HG03135 (cell line): ENCODE data around the gene LENG9.

Source experiments
- ATAC-seq: cut with Tn5 transposase; IDR thresholded peaks from one replicate; pipeline ENCODE4 v1.9.1; 2021; ENCODE audit warnings: mild to moderate bottlenecking, moderate library complexity; ENCODE audit not compliant: unreplicated experiment

Gene LENG9

DNA sequence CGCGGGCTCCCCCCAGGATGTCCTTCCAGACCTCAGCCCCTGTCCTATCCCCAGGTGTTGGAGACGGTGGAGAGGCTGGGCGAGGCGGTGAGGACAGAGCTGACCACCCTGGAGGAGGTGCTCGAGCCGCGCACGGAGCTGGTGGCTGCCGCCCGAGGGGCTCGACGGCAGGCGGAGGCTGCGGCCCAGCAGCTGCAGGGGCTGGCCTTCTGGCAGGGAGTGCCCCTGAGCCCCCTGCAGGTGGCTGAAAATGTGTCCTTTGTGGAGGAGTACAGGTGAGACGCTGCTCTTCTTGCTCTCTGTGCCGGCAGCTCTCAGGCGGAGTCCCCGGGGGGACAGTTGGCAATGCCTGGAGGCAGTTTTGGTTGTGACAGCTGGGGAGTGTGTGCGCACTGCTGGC is 41.4 kb downstream of the LENG9 start:
- no peak for ATAC-seq

DNA sequence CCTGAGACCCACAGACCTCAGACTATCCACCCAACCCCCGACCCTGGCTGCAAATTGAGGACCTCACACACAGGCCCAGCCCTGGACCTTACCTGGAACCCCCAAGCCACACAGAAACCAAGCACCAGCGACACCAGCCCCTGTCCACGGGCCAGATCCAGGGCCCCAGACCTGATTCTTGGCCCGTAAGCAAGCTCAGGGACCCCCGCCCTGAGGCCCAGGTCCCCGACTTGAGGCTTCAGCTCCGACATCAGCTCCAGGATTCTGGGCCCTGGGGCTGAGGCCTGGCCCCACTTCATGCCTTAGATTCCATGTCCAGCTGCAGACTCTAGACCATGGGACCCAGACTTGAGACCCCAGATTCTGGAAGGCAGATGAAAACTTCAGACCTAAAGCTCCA is 42.1 kb downstream of the LENG9 start:
- no peak for ATAC-seq

DNA sequence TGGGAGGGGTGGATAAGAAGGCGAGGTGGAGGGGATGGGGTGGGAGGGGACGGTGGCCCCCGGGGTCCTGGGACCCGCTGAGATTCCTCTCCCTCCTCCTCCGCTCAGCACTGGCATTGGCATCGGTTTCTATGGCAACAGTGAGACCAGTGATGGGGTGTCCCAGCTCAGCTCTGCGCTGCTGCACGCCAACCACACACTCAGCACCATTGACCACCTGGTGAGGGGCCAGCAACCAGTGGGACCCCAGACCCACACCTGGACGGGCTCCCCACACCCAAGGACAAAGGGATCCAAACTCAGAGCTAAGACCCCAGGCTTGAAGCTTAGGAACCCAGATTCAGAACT is 42.4 kb downstream of the LENG9 start:
- ATAC-seq: no peak

DNA sequence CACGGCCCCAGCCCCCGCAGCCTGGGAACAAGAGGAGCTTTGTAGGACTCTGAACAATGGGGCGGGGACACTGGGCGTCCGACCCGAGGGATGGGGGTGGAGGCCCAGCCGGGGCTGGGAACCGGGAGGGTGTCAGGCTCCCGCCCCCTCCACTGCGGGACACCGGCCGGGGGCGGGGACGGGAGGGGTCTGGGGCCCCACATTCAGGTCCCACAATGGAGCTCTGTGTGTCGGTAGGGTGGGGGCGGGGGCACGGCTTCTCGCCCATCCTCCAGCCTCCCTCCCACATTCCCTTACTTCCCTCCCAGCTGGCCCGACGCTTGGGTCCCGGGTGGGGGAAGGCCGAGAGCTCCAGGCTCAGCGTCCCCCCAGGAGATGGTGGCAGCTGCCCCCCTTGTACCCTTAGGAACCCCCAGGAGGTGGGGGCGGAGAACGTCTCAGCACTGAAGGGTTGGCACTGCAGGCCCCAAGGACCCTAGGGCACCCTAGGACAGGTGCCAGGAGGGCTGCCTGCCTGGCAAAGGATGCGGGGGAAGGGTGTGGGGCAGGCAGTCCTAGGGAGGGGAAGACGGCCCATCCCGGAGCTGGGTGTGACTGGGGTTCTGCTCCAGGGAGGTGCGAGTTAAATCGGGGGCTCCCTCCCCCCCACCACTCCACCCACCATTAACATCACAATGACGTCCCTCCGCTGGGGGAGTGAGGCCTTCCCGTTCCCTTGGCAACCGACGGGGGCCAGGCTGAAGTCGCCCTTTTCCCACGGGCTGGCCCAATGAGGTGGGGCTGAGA is 43.0 kb downstream of the LENG9 start:
- no peak for ATAC-seq

DNA sequence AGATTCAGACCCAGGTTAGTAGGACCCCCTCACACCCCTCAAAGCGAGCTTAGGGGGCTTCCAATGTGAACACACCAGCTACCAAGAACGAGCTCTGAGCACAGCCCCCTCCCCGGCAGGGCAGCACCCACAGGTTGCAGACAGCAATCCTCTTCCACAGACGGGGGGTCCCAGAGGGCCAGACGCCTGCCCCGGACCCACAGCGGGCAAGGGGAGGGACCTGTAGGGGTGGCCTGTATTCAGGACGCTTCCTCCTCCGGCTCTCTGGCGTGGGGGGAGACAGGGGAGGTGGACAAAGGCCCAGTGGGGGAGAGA is 43.6 kb downstream of the LENG9 start:
- ATAC-seq: no peak

DNA sequence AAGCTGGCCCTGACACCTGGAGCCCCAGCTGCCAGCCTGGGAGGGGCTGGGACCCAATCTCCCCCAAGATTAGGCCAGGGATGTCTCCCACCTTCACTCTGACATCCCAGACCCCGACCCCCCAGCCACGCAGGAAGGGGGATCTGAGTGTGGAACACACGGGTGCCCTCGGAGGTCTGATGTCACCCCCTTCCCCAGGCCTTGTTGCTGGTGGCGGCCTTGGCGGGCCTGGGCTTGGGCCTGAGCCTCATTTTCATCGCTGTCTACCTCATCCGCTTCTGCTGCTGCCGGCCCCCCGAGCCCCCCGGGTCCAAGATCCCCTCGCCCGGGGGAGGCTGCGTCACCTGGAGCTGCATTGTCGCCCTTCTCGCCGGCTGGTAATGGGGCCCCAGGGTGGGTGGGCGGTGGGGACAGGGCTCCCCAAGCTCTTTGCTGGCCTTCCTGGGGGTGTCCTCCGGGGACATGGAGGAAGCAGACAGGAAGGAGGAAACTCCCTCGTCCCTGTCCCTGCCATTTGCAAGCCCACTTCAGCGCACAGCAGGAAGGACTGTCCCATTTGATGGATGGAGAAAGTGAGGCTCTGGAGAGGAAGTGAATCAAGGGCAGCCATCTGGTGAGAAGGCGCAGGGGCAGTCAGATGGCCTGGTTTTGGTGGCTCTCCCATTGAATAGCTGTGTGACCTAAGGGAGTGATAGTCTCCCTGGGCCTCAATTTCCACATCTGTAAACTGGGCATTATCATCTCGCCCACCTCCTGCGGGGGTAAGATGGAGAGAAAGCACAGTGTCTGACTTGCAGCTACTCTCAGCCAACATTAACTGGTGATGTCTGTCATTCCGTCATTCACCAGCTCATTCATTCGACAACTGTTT is 44.4 kb downstream of the LENG9 start:
- no peak for ATAC-seq

DNA sequence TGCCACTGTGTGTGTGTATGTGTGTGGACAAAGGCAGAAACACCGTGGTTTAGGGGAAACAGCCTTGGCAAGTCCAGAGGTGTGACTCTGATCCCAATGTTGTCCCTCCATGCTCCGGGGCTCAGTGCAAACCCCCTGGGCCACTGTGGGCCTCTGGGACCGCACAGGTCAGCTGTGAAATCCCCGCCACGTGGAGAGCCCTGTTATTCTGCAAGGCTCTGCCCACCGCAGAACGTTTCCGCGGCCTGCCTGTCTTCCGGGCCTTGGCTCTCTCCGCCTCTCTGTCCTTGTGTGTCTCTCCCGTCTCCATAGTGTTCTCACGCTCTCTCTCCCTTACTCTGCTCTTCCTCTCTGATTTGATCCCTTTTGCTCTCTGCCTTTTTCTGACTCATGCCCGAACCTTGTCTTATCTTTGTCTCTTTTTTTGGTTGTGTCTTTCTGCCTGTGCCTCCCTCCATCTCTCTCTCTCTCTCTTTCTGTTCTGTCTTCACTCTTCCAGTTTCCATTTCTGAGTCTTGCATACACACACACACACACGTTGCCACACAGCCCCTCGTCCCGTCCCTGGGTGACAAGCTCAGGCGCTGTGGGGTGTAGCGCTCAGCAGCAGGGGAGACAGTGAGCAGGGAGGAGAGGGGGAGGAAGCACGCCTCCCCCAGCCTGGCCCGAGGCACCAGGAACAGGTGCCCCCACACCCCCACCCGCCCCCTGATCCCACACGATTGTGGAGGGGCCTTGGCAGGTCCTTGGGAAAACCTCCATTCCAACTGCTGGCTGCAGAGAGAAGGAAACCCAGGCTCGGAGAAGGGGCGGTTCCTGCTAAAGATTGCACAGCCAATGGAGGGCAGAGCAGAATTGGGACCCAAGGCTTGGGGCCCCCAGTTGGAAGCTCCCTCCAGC is 45.3 kb downstream of the LENG9 start:
- no peak for ATAC-seq

DNA sequence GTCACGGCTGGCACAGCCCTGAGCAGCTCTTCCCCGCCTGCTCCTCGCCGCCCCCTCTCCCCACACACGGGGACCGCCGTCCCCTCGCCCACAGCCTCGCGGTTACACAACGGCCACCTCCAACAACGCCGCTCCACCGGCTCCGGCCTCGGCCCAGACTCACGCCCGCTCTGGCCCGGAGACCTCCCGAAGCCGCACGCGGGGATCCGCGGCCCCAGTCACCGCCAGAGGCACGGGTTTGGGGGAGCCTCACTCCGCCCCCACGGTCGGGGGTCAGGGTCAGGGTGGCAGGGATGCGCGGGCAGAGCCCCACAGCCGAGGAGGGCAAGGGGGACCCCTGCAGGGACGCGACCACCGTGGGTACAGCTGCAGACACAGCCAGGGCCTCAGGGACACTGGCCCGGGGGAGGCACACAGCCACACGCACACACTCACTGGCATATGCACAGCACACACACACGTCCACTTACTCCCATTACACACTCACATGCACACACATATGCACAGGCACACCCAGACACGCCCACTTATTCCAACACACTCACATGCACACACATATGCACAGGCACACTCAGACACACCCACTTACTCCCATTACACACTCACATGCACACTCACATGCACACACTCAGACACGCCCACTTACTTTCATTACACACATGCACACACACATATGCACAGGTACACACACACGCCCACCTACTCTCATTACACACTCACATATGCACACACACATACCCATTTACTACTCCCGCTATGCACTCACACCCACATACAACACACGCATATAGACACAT is 46.7 kb downstream of the LENG9 start:
- ATAC-seq: no peak

DNA sequence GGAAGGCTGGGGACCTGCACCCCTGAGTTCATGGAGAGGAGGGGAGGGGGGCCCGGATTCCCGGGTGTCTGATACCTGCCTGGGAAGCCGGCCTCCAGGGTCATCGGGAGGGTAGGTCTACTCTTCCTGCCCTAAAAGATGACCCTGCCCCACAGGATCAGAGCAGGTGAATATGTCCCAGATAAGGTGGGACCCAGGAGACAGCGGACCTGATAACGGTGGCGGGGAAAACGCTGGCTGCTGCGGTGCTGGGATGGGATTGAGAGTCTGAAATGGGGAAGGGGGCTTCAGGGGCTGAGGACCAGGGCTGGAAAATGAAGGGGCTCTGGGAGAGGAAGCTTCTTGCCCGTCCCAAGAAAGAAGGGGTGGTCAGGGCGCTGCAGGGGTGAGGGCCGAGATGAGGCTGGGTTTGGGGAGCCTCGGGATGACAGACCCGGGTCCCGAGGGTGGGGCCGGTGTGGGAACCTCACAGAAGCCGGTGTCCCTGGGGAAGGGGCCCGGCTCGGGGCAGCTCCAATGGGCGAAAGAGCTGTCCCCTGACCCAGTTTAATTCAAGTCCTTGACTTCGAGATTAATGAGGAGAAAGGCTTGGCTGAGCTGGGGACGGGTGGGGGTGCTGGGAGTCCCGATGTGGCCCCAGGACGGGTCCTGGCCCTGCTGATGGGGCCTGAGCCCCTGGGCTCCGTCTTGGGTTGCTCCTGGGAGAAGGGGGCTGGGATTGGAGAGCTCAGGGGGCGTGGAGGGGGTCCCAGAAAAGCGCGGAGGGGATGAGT is 47.5 kb downstream of the LENG9 start:
- no peak for ATAC-seq

DNA sequence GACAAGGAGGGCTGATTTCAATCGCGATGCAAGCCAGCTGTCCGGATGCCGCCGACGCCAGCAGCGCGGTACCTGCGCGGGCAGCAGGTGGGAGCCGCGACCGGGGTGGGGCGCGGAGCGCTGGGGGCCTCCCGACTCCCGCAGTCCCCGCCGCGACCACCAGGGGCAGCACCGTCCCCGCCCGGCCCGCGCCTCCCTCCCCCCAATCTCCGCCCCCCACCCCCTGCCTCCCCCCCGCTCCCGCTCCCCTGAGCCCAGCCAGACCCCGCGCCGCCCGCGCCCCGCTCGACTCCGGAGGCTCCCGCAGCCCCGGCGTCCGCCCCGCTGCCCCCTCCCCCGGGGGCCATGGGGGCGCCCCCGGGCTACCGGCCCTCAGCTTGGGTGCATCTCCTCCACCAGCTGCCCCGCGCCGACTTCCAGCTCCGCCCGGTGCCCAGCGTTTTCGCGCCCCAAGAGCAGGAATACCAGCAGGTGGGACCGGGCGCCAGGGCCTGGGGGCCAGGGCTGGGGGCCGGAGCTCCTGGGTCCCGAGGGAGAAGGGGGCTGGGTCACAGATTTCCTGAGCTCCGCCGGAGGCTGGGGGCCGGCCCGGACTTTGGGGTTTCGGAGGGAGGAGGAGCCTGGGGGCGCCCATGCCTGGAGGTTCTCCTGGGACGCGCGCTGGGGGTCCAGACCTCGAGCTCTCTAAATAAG is 48.2 kb downstream of the LENG9 start, which contains the start of gene TTYH1:
TTYH1 (plus strand) TSS at position 257 of the 693 bp plus-strand sequence; CDS start at position 346, 89 bp downstream.
- ATAC-seq: no peak

DNA sequence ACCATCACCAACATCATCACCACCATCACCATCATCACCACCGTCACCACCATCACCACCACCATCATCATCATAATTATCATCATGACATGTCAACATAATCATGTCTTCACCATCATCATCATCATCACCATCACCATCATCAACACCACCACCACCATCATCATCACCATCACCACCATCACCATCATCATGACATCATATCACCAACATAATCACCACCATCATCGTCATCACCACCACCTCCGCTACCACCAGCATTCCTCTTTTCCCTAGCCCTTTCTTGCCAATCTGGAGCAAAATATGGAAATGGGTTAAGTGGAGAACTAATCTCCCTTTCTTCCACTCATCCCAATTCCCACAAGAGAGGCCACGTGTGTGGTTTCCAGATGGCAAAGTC is 49.4 kb downstream of the LENG9 start:
- ATAC-seq: no peak

DNA sequence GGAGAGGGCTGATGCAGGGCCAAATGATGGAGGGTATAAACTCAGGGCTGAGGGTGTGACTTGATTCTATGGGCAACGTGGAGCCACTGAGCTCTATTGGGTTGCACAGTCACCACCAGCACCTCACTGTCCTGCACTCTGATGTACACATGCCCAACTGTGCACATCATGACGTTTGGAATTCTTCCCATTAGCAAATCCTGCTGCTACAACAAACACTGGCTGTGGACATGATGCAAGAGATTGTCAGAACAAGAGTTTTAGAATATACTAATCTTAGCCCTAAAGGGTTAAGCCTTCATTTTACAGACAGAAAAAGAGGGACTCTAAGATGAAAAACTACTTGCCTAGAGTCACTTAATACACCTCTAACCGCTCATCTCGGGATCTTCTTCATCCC is 50.7 kb downstream of the LENG9 start:
- ATAC-seq: no peak
